NCI-H2081 treated with DMSO at 0.1 percent for 48 hours (cell line): ENCODE measurements around the gene TANGO2.

Source experiments
- DNase-seq: peaks from one replicate; lab custom pipeline; 2025; lab: John Stamatoyannopoulos, UW

TANGO2 gene

GRCh38 chr22:19983741-19984140 lies 37.2 kb upstream of the TANGO2 start:
- no peak for DNase-seq

DNA sequence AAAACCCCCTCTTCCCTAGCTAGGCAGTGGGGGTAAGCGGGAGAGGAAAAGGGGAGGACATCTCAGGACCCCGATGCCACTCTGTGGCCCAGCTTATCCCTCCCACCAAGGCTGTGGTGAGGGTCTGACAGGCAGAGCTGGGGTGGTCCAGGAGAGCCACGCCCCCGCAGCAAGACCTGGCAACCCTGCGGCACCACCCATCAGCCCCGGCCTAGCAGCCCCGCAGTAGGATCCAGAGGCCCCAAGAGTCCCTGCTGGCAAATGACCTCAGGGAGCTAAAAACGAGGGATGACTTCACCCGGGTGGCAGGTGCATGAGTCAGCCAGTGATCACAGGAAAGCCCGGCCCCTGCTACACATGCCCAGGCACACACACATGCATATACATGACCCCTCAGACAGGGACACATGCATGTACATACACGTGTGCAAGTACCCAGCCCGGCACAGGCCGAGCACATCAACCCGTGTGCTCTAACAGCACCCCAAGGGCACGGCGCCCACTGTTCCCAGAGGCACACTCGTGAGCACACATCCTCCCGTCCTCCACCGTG lies 36.6 kb upstream of the TANGO2 start:
- DNase-seq: no peak

GRCh38 chr22:19984851-19985811 lies 35.8 kb upstream of the TANGO2 start:
- no peak for DNase-seq

DNA sequence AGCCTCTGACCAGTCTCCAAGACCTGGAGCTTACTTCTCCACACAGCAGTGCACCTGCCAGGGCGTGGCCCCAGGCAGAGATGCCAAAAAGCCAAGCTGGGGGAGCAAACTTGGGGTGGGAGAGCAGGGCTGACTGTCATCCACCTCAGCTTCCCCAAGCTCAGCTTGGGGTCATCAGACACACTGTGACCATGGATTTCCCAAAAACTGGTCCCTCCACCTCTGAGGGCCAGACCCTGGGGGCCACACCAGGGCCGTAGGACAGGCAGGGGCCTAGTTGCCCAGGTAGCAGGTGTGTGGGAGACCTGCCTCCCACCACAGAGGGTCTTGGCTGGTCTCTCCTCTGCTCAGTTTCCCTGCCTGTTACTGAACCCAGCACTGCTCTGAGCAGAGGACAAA lies 34.9 kb upstream of the TANGO2 start:
- no peak for DNase-seq

DNA sequence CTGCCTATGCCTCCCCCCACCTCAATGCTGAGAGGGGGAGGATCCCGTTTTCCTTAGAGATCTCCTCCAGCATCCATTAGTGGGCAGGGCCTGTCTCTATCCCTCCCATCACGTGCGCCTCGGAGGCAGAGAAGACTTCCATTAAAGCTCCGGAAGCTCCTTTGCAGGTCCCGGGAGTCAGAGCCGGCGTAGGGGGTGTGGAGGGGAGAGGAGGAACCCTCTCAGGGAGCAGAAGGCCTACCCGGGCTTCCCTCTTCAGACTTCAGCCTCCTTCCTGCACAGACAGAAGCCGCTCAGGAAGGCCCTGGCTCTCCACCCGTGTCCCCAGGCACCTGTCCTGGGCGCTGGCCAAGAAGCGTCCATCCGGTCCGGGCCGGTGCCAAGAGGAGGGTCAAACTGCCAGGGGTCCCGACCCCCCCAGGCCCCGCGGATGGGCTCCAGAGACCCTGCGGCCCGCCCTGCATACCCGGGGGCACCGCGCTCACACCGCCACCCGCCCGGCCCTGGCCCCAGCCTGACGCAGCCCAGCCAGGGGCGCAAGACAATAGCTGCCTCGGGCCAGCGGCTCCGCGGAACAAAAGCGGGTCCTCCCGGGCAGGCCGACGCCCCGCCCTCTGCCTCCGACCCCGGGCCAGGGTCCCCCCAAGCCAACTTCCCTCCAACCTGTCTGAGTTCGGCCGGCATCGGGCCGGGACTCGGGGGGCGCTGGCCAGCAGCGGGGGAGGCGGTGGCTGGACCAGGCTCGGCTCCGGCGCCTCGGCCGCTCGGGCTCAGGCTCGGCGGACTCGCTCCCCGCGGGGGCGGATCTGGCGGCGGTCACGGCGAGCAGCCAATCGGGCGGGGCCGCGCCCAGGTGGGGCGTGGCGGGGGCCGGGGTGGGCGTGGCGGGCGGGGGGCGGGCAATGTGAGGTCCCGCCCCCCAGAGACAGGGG lies 34.2 kb upstream of the TANGO2 start:
- no peak for DNase-seq

DNA sequence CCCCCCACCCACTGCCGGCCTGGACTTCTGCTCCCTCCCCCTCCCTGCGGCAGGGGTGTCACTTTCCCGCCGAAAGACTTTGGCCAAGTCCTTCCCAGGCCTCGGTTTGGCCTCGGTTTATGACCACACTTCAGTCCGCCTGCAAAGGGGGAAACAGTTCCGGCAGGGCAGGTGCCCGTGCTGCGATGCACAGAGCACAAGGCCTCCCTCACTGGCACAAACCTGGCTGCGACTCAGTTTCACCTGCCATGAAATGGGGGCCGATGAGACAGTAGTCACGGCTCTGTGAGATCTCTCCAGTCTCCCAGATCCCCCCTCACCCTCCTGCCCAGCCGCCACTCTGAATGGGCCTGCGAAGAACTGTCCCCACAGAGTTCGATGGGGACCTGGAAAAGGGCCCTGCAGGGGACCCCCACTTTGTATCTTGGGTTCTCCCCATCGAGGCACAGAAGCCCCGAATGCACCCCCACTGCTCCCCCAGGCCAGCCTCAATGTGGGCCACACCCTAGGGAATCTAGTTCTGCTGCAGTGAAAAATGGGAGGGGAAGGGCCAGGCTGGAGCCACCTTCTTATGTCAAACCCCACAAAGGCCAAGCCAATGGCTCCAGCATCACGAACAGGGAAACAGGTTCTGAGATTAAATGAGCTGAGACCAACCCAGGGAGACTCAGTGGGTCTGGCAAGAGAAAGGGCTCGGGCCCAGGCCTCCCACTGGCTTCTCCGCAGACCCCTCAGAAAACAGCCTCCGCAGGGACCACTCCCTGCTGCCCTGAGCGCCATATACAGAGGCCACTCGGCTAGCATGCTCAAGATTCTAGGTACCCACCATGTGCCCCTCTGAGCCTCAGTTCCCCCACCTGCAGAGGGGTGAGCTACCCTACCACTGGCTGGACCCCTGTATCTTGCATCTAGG lies 33.3 kb upstream of the TANGO2 start:
- no peak for DNase-seq

DNA sequence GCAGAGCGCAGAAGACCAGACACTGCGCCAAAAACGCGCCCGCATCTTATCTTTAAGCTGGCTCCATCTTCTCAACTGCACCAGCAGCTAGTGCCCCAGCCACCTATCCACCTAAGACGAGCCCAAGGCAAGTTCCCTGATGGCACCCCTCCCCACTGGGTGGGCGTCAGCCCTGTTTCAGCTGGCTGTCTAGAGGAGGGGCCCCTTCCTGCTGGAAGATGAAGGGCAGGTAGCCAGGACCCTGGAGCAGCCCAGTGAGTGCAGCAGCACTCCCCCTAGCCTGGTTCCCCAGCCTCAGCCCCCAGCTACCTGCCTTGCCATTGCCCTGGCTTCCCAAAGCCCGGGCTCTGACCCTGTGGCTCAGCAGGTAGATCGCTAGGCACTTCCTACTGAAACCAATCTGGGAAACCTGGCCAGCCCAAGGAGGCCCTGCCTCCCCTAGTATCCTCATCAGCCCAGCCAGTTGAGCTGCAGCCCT lies 32.5 kb upstream of the TANGO2 start:
- no peak for DNase-seq

GRCh38 chr22:19988965-19989724 lies 31.8 kb upstream of the TANGO2 start:
- DNase-seq: no peak

DNA sequence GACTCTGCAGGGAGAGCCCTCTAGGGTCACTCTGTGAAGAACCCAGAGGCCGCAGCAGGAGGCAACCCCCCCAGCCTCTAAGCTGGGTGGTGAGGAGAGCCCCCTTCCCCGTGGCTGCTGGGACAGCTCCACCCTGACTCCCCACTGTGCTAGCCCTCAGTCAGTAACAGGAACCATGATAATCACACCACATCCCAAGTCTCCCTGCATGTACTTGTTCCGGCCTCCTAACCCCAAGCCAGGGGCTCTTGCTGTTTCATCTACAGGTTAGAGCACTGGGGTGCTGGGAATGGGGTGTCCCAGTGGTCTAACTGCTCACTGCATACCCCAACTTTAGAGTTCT lies 31.2 kb upstream of the TANGO2 start:
- DNase-seq: no peak

GRCh38 chr22:19990188-19990587 lies 30.7 kb upstream of the TANGO2 start:
- no peak for DNase-seq

GRCh38 chr22:19990609-19991394 lies 30.1 kb upstream of the TANGO2 start:
- no peak for DNase-seq

GRCh38 chr22:19991395-19991644 lies 29.6 kb upstream of the TANGO2 start:
- no peak for DNase-seq

DNA sequence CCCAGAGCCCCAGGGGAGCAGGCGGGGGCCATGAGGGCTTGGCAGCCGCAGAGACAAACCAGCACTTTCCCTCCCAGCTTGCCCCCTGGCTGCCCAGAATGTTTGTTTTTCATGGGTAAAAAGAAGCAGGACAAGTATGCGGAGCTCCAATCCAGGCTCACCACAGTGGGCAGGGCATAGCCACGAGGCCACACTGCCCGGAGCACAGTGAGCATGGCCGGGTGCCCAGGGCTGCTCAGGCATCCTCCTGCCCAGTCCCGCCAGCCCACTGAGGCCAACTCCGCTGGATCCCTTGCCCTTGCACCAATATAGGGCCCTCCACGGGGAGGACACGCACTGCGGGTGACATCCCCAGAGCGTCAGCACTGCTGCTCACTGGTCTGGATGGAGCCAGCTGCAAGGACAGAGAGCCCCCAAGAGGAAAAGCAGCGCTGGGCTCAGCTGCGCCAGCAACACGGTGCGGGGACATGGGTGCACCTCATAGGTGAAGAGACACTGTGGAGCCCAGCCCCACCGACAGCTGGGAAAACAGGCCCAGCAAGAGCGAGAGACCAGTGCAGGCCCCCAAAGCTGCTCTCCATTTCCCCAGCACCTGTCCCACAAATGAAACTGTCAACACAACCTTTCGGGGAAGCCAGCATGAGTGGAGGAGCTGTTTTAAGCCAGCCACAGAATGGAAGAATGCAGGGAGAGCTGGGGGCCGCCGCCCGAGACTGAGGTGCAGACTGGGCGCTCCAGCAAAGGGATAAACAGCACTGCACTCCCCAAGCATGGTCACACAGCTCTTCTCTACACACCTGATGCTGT lies 29.1 kb upstream of the TANGO2 start:
- DNase-seq: no peak

DNA sequence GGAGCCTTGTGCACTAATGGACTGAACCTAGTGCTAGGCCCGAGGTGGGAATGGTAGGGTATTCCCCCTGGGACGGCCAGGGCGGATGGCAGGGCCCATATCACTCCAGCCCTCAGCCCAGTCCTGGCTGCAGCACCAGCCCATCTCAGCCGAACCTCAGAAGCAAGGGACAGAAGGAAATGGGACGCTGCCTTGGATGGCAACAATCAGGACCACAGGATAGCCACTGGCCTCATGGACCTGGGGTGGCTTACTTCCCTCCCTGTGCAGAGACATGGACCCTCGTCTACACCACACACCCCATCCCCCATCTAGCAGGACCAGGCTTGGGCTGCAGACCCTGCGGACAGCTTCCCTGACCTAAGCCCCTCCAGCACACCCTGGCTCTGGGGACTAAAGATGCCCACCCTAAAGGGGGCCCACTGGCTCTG lies 28.4 kb upstream of the TANGO2 start:
- no peak for DNase-seq

DNA sequence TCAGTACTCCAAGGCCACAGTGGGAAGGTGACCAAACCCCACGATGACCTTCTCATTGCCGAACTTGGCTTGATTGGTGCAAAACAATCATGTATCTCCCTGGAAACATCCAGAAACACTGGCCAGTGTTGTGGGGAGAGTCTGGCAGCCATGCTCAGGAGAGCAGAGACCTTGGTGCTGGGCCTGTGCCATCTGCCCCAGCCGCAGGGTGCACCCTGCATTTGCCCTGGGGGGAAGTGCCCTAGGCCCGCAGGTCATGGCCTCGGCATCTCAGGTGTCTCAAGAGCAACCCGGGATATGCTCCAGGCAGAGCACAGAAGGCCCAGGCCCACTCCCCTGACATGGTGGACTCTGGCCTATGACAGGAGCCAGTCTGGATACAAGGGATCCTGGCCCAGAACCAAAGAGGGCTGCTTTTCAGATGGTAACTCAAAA lies 28.0 kb upstream of the TANGO2 start:
- no peak for DNase-seq

DNA sequence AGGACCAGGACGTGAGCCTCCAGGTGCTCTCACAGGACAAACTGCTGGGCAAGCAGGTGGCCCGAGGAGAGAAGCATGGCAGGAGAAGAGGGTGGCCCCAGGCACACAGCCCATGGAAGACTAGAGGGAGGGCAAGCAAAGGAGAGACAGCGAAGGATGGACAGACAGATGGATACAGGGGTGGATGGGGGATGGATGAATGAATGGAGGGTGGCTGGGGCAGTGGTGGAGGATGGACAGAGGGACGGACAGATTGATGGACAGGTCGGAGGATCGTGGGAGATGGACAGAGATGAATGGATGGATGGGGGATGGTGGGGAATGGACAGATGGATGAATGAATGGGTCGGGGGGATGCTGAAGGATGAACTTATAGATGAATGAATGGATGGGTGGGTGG lies 27.0 kb upstream of the TANGO2 start:
- no peak for DNase-seq

DNA sequence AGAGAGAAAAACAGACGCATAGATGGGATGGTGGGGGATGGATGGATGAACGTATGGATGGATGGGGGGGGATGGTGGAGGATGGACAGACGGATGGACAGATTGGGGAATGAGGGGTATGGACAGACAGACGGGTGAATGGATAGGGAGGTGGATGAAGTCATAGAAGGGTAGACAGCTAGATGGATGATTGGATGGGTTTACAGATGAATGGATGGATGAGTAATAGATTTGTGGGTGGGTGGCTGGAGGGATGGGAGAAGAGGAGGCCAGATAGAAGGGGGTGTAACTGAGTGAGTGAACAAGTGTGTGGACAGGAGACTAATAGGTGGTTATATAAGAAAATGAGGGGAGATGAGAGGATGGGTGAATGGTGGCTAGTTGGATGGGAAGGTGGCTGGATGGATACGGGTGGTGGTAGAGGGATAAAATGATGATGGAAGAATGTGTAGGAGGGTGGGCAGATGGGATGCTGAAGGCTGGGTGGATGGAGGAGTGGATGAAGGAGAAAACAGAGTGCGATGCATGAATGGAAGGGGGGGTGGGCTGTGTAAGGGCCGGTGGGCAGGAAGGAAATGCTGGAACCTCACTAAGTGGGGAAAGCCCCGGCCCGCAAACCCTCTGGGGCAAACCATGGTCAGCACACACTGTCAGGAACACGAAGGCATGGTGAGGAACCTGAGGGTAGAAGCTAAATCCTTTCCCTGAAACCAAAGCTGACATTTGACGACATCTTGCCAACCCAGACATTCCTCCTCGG lies 25.9 kb upstream of the TANGO2 start:
- DNase-seq: no peak

DNA sequence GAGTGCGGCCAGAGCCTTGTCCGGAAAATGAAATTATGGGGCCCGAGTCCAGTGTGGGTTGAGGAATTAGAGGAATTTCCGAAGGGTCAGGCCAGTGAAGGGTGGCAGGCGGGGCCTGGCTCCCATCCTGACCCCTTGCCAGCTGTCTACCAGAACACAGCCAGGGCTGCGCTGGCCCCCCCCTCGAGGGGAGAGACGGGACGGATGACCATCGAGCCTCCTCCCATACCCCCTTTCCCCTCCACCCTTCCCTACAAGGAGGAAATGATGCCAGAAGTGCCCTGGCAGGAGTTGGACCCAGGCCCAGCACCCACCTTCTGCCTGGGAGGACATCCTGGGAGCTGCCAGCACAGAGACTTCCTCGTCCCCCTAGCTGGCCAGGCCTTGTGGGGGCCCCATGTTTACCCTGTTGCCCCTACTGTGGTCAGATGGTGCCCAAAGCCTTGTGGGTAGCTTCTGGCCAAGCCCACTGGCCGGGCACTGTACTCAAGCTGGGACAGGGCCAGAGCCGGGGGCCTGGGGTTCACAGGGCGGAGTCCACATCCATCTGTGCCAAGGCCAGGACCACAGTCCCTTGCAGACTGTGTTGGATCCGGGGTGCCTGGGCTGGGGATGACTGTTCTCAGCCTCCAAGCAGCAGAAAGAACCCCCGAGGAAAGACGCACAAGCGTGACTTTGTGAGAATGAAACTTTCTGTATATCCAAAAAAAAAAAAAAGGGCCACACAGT lies 25.1 kb upstream of the TANGO2 start:
- no peak for DNase-seq
